Measurements from ENCODE around the gene DNM2.

- TF ChIP-seq REST (tag by site-specific recombination; IDR thresholded peaks at IDR 0.05) (no peak), GLI4 (tag by site-specific recombination; IDR thresholded peaks at IDR 0.05) (no peak), CTCF (tag by site-specific recombination; IDR thresholded peaks at IDR 0.05) (no peak), ZNF785 (tag by site-specific recombination; IDR thresholded peaks at IDR 0.05) (no peak), ZNF48 (tag by site-specific recombination; IDR thresholded peaks at IDR 0.05) (no peak)
Measured at GRCh38 chr19:10780368-10780767, 62.5 kb downstream of the DNM2 start.
